Vagina (tissue), 2 donors: ENCODE results near the gene POU2AF3.

Source experiments
- POLR2A ChIP-seq, 2 donors: fragments of 450-650 bp; IDR thresholded peaks; one replicate each; pipeline ENCODE4 v1.6.1; 2017; ENCODE audit warnings: antibody characterized with exemption in 2 of 2, mild to moderate bottlenecking in 2 of 2, moderate library complexity in 2 of 2
- POLR2AphosphoS5 ChIP-seq, 2 donors: sonication (generic); formaldehyde crosslinking; IDR thresholded peaks; one replicate each; pipeline ENCODE4 v1.9.0; 2017; ENCODE audit warnings: antibody characterized with exemption in 2 of 2, mild to moderate bottlenecking in 2 of 2, low read depth in 1 of 2; ENCODE audit not compliant: insufficient read depth in 1 of 2
- TF ChIP-seq, protein P1 (sequence below), 3 experiments: fragments of 450-650 bp in 2 of 3; fragments of 200-600 bp in 1 of 3; sonication (generic) in 1 of 3; IDR thresholded peaks; one replicate each; pipeline ENCODE4 v1.5.1; 2017 to 2019; ENCODE audit warnings: antibody characterized with exemption in 3 of 3, mild to moderate bottlenecking in 2 of 3, moderate library complexity in 2 of 3

GRCh38 chr11:111296196-111296595, 2.1 kb upstream of the POU2AF3 start:
- TF ChIP-seq, protein P1, sequence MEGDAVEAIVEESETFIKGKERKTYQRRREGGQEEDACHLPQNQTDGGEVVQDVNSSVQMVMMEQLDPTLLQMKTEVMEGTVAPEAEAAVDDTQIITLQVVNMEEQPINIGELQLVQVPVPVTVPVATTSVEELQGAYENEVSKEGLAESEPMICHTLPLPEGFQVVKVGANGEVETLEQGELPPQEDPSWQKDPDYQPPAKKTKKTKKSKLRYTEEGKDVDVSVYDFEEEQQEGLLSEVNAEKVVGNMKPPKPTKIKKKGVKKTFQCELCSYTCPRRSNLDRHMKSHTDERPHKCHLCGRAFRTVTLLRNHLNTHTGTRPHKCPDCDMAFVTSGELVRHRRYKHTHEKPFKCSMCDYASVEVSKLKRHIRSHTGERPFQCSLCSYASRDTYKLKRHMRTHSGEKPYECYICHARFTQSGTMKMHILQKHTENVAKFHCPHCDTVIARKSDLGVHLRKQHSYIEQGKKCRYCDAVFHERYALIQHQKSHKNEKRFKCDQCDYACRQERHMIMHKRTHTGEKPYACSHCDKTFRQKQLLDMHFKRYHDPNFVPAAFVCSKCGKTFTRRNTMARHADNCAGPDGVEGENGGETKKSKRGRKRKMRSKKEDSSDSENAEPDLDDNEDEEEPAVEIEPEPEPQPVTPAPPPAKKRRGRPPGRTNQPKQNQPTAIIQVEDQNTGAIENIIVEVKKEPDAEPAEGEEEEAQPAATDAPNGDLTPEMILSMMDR (IDR thresholded peaks at IDR 0.05), result no peak
- no peak for TF ChIP-seq POLR2AphosphoS5 (IDR thresholded peaks at IDR 0.05; ENCODE audit: insufficient read depth in 1 of 2, low read depth in 1 of 2)
- TF ChIP-seq POLR2A (IDR thresholded peaks at IDR 0.05), result no peak
